ENCODE measurements around the gene UBE2A. TPM values are rescaled to one million over a fixed set of nuclear protein-coding genes. Genes with fewer than 3 reads are reported as not detected.

The UBE2A gene
- 10 to 100 TPM; 91.8 to 93.9 TPM for total RNA-seq

GRCh38 chrX:119574394-119575266, at the start of gene UBE2A:
TSS of gene UBE2A (plus strand) at chrX:119574563. CDS start at chrX:119574712, 149 bp downstream.
- peak; percentile 90 for ATAC-seq
- Mint-ChIP-seq H3K27ac (peak within 1 kb of the TSS; percentile 85), H3K27me3 (ENCODE audit: low read depth) (no peaks in the 10 kb centered on the region), H3K36me3 (ENCODE audit: low read depth) (peaks cover 12% of the 10 kb centered on the region), H3K4me1 (ENCODE audit: low read depth) (peaks cover 29% of the 10 kb centered on the region), H3K9me3 (ENCODE audit: insufficient read depth) (no peaks in the 10 kb centered on the region), H3K4me3 (peak within 1 kb of the TSS; percentile 78)
- DNase-seq, result peak; percentile 91
- ChIA-PET POLR2A (interaction anchor here (0.6 to 2.3 kb wide), 12 partner anchors 9 to 217 kb away, joined by 3 to 16 read pairs (median 4); partner anchors contain the start of genes NKRF, RPL39, SLC25A5 and STEEP1), CTCF (interaction anchor here (1.0 to 1.9 kb wide), 5 partner anchors 9 to 184 kb away, joined by 3 to 4 read pairs (median 3); partner anchors contain the start of gene SOWAHD)

GRCh38 chrX:119529345-119530276, 44.8 kb upstream of the UBE2A start:
- POLR2A ChIA-PET, result no interaction called here
- CTCF ChIA-PET, result interaction anchor here (0.7 kb wide), 1 partner anchor 13 kb away, joined by 3 read pairs; no protein-coding TSS in a partner anchor
- no peak for DNase-seq
- Mint-ChIP-seq H3K36me3 (ENCODE audit: low read depth) (peaks cover 3% of the 10 kb centered on the region), H3K4me3 (no peak overlapping the region), H3K9me3 (ENCODE audit: insufficient read depth) (no peaks in the 10 kb centered on the region), H3K27ac (no peak overlapping the region), H3K27me3 (ENCODE audit: low read depth) (no peaks in the 10 kb centered on the region), H3K4me1 (ENCODE audit: low read depth) (peaks cover 7% of the 10 kb centered on the region)
- ATAC-seq, result no peak

- POLR2A ChIA-PET, result no interaction called here
- Mint-ChIP-seq H3K4me3 (no peak overlapping the region), H3K4me1 (ENCODE audit: low read depth) (peaks cover 7% of the 10 kb centered on the region), H3K9me3 (ENCODE audit: insufficient read depth) (no peaks in the 10 kb centered on the region), H3K27me3 (ENCODE audit: low read depth) (no peaks in the 10 kb centered on the region), H3K36me3 (ENCODE audit: low read depth) (peaks cover 6% of the 10 kb centered on the region), H3K27ac (no peak overlapping the region)
- DNase-seq (no peak), ATAC-seq (no peak)
- CTCF ChIA-PET, result no interaction called here
These were observed 36.9 kb upstream of the UBE2A start for GRCh38 chrX:119537487-119537886.

- ChIA-PET CTCF (no interaction called here), POLR2A (no interaction called here)
- Mint-ChIP-seq H3K9me3 (ENCODE audit: insufficient read depth) (no peaks in the 10 kb centered on the region), H3K4me1 (ENCODE audit: low read depth) (peaks cover 7% of the 10 kb centered on the region), H3K4me3 (no peak overlapping the region), H3K27ac (no peak overlapping the region), H3K27me3 (ENCODE audit: low read depth) (no peaks in the 10 kb centered on the region), H3K36me3 (ENCODE audit: low read depth) (peaks cover 6% of the 10 kb centered on the region)
- peak; percentile 20 for DNase-seq
- ATAC-seq, result no peak
These were observed 34.5 kb upstream of the UBE2A start for GRCh38 chrX:119539872-119540271.

- ATAC-seq, result no peak
- ChIA-PET CTCF (no interaction called here), POLR2A (no interaction called here)
- no peaks in the 10 kb centered on the region for H3K27me3 Mint-ChIP-seq (ENCODE audit: low read depth)
- no peaks in the 10 kb centered on the region for H3K9me3 Mint-ChIP-seq (ENCODE audit: insufficient read depth)
- H3K4me3 Mint-ChIP-seq, result no peak overlapping the region
- H3K4me1 Mint-ChIP-seq (ENCODE audit: low read depth), result peaks cover 7% of the 10 kb centered on the region
- peaks cover 6% of the 10 kb centered on the region for H3K36me3 Mint-ChIP-seq (ENCODE audit: low read depth)
- no peak overlapping the region for H3K27ac Mint-ChIP-seq
- no peak for DNase-seq
These were observed 33.2 kb upstream of the UBE2A start for GRCh38 chrX:119541188-119541587.

GRCh38 chrX:119549327-119550016, 24.9 kb upstream of the UBE2A start:
- Mint-ChIP-seq H3K9me3 (ENCODE audit: insufficient read depth) (no peaks in the 10 kb centered on the region), H3K4me3 (no peak overlapping the region), H3K27ac (no peak overlapping the region), H3K36me3 (ENCODE audit: low read depth) (no peaks in the 10 kb centered on the region), H3K27me3 (ENCODE audit: low read depth) (no peaks in the 10 kb centered on the region), H3K4me1 (ENCODE audit: low read depth) (no peaks in the 10 kb centered on the region)
- DNase-seq (no peak), ATAC-seq (no peak)
- CTCF ChIA-PET, result no interaction called here
- POLR2A ChIA-PET, result no interaction called here

GRCh38 chrX:119552508-119552907, 21.9 kb upstream of the UBE2A start:
- H3K27me3 Mint-ChIP-seq (ENCODE audit: low read depth), result no peaks in the 10 kb centered on the region
- DNase-seq, result no peak
- no peaks in the 10 kb centered on the region for H3K9me3 Mint-ChIP-seq (ENCODE audit: insufficient read depth)
- ChIA-PET CTCF (interaction anchor here (2.1 kb wide), 1 partner anchor 36 kb away, joined by 7 read pairs; no protein-coding TSS in a partner anchor), POLR2A (no interaction called here)
- no peaks in the 10 kb centered on the region for H3K36me3 Mint-ChIP-seq (ENCODE audit: low read depth)
- H3K4me1 Mint-ChIP-seq (ENCODE audit: low read depth), result no peaks in the 10 kb centered on the region
- H3K27ac Mint-ChIP-seq, result no peak overlapping the region
- no peak for ATAC-seq
- no peak overlapping the region for H3K4me3 Mint-ChIP-seq

- H3K36me3 Mint-ChIP-seq (ENCODE audit: low read depth), result peaks cover 1% of the 10 kb centered on the region
- peak within 1 kb of the TSS; percentile 92 for H3K4me3 Mint-ChIP-seq
- peak within 1 kb of the TSS; percentile 94 for H3K27ac Mint-ChIP-seq
- ATAC-seq (peak; percentile 98), DNase-seq (peak; percentile 93)
- peaks cover 21% of the 10 kb centered on the region for H3K4me1 Mint-ChIP-seq (ENCODE audit: low read depth)
- ChIA-PET POLR2A (interaction anchor here (1.1 to 1.9 kb wide), 3 partner anchors 8 to 226 kb away, joined by 3 to 6 read pairs (median 5); partner anchors contain the start of genes RPL39 and UBE2A), CTCF (interaction anchor here (0.7 kb wide), 1 partner anchor 9 kb away, joined by 3 read pairs; the partner anchor contains the start of gene UBE2A)
- H3K9me3 Mint-ChIP-seq (ENCODE audit: insufficient read depth), result no peaks in the 10 kb centered on the region
- H3K27me3 Mint-ChIP-seq (ENCODE audit: low read depth), result no peaks in the 10 kb centered on the region
These were observed 9.2 kb upstream of the UBE2A start, which contains the start of gene STEEP1 for GRCh38 chrX:119565107-119565663. TSS of gene STEEP1 (minus strand) at chrX:119565409. CDS start at chrX:119565355, 54 bp downstream.

- DNase-seq (no peak), ATAC-seq (no peak)
- H3K4me1 Mint-ChIP-seq (ENCODE audit: low read depth), result peaks cover 15% of the 10 kb centered on the region
- H3K4me3 Mint-ChIP-seq, result no peak overlapping the region
- no peaks in the 10 kb centered on the region for H3K9me3 Mint-ChIP-seq (ENCODE audit: insufficient read depth)
- CTCF ChIA-PET, result no interaction called here
- POLR2A ChIA-PET, result no interaction called here
- H3K36me3 Mint-ChIP-seq (ENCODE audit: low read depth), result no peaks in the 10 kb centered on the region
- no peak overlapping the region for H3K27ac Mint-ChIP-seq
- H3K27me3 Mint-ChIP-seq (ENCODE audit: low read depth), result no peaks in the 10 kb centered on the region
These were observed 4.0 kb upstream of the UBE2A start for GRCh38 chrX:119570351-119570835.

- H3K27ac Mint-ChIP-seq, result no peak overlapping the region
These were observed 1.1 kb upstream of the UBE2A start for GRCh38 chrX:119573222-119573621.

More at GRCh38 chrX:119573222-119573621, 1.1 kb upstream of the UBE2A start:
- no peaks in the 10 kb centered on the region for H3K9me3 Mint-ChIP-seq (ENCODE audit: insufficient read depth)
- H3K36me3 Mint-ChIP-seq (ENCODE audit: low read depth), result peaks cover 9% of the 10 kb centered on the region
- DNase-seq (no peak), ATAC-seq (no peak)
- peaks cover 27% of the 10 kb centered on the region for H3K4me1 Mint-ChIP-seq (ENCODE audit: low read depth)
- no peaks in the 10 kb centered on the region for H3K27me3 Mint-ChIP-seq (ENCODE audit: low read depth)
- H3K4me3 Mint-ChIP-seq, result peak overlapping the region; percentile 78
- ChIA-PET POLR2A (interaction anchor here (1.2 to 2.3 kb wide), 2 partner anchors 8 to 32 kb away, joined by 5 to 16 read pairs; partner anchors contain the start of genes NKRF and STEEP1), CTCF (interaction anchor here (1.6 kb wide), 1 partner anchor 18 kb away, joined by 3 read pairs; no protein-coding TSS in a partner anchor)

Measured in activated CD8-positive, alpha-beta T cell treated with anti-CD3 and anti-CD28 coated beads, Interleukin-2, amount 10 ng/mL, durations not matched to agents 7 days and 5 days (primary cell).